Epithelial cell of esophagus (primary cell): Measurements from ENCODE around the gene ADAD2.

Source experiments
- DNase-seq: peaks from one replicate; pipeline ENCODE4 v3.0.0; 2010; ENCODE audit warnings: low read depth
- H3K4me3 ChIP-seq: 2 replicates; pipeline ENCODE4 v1.5.1; 2011; ENCODE audit warnings: mild to moderate bottlenecking, low read length, control low read depth
- CTCF ChIP-seq: IDR thresholded peaks from 2 replicates; pipeline ENCODE4 v1.5.1; 2011; ENCODE audit warnings: low read depth, mild to moderate bottlenecking, low read length, control low read depth, inconsistent platforms; ENCODE audit not compliant: insufficient read depth; ENCODE audit errors: missing control alignments

The ADAD2 gene

GRCh38 chr16:84161801-84162200 lies 29.2 kb upstream of the ADAD2 start:
- H3K4me3 ChIP-seq, result no peak overlapping the region
- TF ChIP-seq CTCF, result no peak
- no peak for DNase-seq

- DNase-seq, result no peak
- no peak for TF ChIP-seq CTCF
- H3K4me3 ChIP-seq, result no peak overlapping the region
Measured at GRCh38 chr16:84165746-84166145, 25.2 kb upstream of the ADAD2 start.

GRCh38 chr16:84166796-84167695 lies 23.9 kb upstream of the ADAD2 start:
- TF ChIP-seq CTCF, result no peak
- no peak for DNase-seq
- H3K4me3 ChIP-seq, result no peak overlapping the region

GRCh38 chr16:84169765-84170310 lies 21.1 kb upstream of the ADAD2 start:
- no peak for TF ChIP-seq CTCF
- no peak overlapping the region for H3K4me3 ChIP-seq
- DNase-seq, result no peak

- no peak for DNase-seq
- H3K4me3 ChIP-seq, result no peak overlapping the region
- no peak for TF ChIP-seq CTCF
Measured at GRCh38 chr16:84174396-84174795, 16.6 kb upstream of the ADAD2 start.

GRCh38 chr16:84175350-84176081 lies 15.4 kb upstream of the ADAD2 start:
- peak; percentile 75 for DNase-seq
- TF ChIP-seq CTCF, result peak; percentile 88
- no peak overlapping the region for H3K4me3 ChIP-seq
